ENCODE data around the gene APOA1.

The APOA1 gene

DNA sequence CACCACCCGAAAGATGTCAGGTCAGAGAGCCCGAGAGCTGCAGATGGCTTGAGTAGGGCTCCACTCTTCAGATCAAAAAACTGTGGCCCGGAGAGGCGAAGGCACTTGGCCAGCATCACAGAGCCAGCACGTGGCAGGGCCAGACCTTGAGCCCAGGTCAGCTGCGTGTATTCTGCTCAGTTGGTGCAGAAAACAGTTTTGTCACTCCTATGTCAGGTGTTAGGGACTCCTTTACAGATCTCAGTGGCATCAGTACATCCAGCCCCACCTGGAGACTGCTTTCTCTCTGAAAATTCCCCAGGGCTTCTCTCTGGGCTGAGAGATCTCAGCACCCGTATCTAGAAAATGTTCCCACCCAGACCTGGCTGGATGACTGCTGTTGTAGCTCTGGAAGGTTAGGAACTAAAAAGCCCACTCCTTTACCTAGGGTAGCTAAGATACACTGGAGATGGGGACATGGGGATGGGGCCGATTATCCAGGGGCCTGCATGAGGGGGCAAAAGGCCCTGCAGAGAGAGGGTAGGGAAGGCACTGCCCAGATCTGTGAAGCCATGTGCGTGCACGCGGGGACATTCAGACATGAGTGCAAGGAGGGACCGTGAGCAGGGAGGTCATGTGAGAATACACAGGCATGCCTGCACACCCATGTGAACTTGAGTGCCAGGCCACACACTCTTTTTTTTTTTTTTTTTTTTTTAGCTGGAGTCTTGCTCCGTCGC lies 3.4 kb downstream of the APOA1 start:
- DNase-seq (ENCODE audit: low spot score) = no peak

GRCh38 chr11:116833491-116833815 lies 4.0 kb downstream of the APOA1 start:
- DNase-seq (ENCODE audit: low spot score) = no peak

DNA sequence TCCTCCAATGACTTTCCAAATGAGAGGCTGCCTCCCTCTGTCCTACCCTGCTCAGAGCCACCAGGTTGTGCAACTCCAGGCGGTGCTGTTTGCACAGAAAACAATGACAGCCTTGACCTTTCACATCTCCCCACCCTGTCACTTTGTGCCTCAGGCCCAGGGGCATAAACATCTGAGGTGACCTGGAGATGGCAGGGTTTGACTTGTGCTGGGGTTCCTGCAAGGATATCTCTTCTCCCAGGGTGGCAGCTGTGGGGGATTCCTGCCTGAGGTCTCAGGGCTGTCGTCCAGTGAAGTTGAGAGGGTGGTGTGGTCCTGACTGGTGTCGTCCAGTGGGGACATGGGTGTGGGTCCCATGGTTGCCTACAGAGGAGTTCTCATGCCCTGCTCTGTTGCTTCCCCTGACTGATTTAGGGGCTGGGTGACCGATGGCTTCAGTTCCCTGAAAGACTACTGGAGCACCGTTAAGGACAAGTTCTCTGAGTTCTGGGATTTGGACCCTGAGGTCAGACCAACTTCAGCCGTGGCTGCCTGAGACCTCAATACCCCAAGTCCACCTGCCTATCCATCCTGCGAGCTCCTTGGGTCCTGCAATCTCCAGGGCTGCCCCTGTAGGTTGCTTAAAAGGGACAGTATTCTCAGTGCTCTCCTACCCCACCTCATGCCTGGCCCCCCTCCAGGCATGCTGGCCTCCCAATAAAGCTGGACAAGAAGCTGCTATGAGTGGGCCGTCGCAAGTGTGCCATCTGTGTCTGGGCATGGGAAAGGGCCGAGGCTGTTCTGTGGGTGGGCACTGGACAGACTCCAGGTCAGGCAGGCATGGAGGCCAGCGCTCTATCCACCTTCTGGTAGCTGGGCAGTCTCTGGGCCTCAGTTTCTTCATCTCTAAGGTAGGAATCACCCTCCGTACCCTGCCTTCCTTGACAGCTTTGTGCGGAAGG lies 4.8 kb downstream of the APOA1 start:
- no peak for DNase-seq (ENCODE audit: low spot score)

- DNase-seq (ENCODE audit: low spot score) = no peak
Observed at GRCh38 chr11:116831790-116832349, 5.6 kb downstream of the APOA1 start.

GRCh38 chr11:116830184-116830912 lies 7.1 kb downstream of the APOA1 start:
- no peak for DNase-seq (ENCODE audit: low spot score)

- DNase-seq (ENCODE audit: low spot score) = no peak
Observed at GRCh38 chr11:116829525-116830183, 7.8 kb downstream of the APOA1 start, which contains the start of gene APOC3. TSS of gene APOC3 (plus strand) at chr11:116829907. CDS start at chr11:116830583, 676 bp downstream.

DNA sequence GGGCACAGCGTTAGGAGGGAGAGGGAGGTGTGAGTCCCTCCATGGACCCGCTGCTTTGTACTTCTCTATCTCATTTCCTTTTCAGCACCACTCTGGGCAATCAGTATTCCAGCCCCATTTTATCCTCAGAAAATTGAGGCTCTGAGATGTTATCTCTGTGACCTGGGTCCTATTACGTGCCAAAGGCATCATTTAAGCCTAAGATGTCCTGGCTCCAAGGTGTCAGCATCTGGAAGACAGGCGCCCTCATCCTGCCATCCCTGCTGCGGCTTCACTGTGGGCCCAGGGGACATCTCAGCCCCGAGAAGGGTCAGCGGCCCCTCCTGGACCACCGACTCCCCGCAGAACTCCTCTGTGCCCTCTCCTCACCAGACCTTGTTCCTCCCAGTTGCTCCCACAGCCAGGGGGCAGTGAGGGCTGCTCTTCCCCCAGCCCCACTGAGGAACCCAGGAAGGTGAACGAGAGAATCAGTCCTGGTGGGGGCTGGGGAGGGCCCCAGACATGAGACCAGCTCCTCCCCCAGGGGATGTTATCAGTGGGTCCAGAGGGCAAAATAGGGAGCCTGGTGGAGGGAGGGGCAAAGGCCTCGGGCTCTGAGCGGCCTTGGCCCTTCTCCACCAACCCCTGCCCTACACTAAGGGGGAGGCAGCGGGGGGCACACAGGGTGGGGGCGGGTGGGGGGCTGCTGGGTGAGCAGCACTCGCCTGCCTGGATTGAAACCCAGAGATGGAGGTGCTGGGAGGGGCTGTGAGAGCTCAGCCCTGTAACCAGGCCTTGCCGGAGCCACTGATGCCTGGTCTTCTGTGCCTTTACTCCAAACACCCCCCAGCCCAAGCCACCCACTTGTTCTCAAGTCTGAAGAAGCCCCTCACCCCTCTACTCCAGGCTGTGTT lies 8.5 kb downstream of the APOA1 start:
- DNase-seq (ENCODE audit: low spot score) = no peak

DNA sequence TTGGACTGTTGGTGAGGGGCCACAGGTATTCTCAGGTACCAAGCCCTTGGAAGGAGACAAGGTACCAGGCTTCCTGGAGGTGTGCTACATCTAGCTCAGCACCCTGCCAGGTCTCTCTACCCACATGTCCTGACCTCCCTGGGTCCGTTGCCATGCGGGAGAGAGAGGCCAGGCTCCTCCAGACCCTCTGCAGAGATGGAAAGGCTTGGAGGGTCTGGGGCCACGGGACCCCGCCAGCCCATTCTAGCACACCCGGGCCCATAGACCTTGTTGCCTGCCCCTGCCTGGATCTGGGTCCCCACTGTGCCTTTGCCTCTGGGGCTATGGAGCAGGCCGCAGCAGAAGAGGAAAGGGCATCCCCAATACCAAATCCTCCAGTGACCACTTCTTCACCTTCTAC lies 10.0 kb downstream of the APOA1 start:
- no peak for DNase-seq (ENCODE audit: low spot score)

GRCh38 chr11:116826751-116827431 lies 10.5 kb downstream of the APOA1 start:
- DNase-seq (ENCODE audit: low spot score) = no peak

- DNase-seq (ENCODE audit: low spot score) = no peak
Observed at GRCh38 chr11:116825854-116826750, 11.3 kb downstream of the APOA1 start.

GRCh38 chr11:116825434-116825833 lies 12.0 kb downstream of the APOA1 start:
- DNase-seq (ENCODE audit: low spot score) = no peak

GRCh38 chr11:116823031-116823843 lies 14.2 kb downstream of the APOA1 start, which contains the start of gene APOA4:
TSS of gene APOA4 (minus strand) at chr11:116823304. CDS start at chr11:116823191, 113 bp downstream.
- DNase-seq (ENCODE audit: low spot score) = no peak

GRCh38 chr11:116822575-116822974 lies 14.8 kb downstream of the APOA1 start:
- DNase-seq (ENCODE audit: low spot score) = no peak

DNA sequence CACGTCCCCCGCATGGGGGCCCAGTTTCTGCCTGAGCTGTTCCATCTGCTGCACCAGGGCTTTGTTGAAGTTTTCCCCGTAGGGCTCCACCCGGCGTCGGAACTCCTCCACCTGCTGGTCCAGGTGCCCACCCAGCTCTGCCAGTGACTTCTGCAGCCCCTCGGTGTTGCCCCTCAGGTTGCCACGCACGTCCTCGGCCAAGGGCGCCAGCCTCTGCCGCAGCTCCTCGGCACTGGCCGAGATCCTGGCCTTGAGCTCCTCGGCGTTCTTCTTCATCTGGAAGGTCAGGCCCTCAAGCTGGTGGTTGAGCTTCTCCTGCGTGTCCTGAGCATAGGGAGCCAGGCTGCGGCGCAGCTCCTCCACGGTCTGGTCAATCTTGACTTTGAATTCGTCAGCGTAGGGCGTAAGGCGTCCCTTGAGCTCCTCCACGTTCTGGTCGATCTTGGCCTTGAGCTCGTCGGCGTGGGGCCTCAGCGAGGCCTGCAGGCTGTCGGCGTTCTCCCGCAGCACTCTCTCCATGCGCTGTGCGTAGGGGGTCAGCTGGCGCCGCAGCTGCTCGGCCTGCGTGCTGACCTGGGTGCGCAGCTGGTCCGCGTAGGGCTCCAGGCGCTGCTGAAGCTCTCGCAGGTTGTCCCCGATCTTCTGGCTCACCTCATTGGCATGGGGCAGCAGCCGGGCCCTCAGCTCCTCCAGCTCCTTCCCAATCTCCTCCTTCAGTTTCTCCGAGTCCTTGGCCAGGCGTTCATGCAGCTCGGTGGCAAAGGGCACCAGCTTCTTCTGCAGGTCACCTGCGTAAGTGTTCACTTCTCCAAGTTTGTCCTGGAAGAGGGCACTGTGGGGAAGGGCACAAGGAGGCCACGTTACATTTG lies 16.1 kb downstream of the APOA1 start:
- no peak for DNase-seq (ENCODE audit: low spot score)

- no peak for DNase-seq (ENCODE audit: low spot score)
Observed at GRCh38 chr11:116819049-116819448, 18.4 kb downstream of the APOA1 start.

DNA sequence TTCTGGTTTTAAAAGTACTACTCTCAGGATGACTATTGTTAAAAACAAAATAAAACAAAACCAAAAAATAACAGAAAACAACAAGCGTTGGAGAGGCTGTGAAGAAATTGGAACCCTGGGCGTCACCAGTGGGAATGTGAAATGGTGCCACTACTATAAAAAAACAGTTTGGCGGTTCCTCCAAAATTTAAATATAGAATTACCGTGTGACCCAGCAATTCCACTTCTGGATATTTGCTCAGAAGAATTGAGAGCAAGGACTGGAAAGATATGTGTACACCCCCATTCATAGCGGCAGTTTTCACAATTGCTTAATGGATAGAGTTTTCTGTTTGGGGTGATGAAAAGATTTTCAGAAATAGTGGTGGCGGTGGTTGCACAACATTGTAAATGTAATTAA lies 22.9 kb downstream of the APOA1 start:
- DNase-seq (ENCODE audit: low spot score) = no peak

All from activated CD4-positive, alpha-beta T cell treated with anti-CD3 and anti-CD28 coated beads, Interleukin-2, Interleukin-4, amounts not matched to agents 100 ng/mL and 50 ng/mL, durations not matched to agents 16 hours and 8 hours (primary cell).